HL-60/S4 treated with phorbol 12-myristate 13-acetate at 8.2 ng/mL for 4 days and 3 days (cell line): ENCODE data around the gene ZNF143.
"Not testable (repeated sequence)": the region's sequence is repeated elsewhere in the genome, so short reads cannot be mapped to it uniquely, and the experiment has no call there.

Experiments
- in situ Hi-C: fragments of 300-500 bp; cut with MboI; formaldehyde crosslinking; loops from 2 replicates; pipeline ENCODE4 v1.15.0; 2022; ENCODE audit warnings: low sequenced_read_pairs

The ZNF143 gene

GRCh38 chr11:9533736-9534473, 73.1 kb downstream of the ZNF143 start:
- in situ Hi-C loops: no loop called here

- in situ Hi-C loops: no loop called here
These were observed 74.5 kb downstream of the ZNF143 start for GRCh38 chr11:9535189-9535781.

GRCh38 chr11:9538548-9538947, 77.7 kb downstream of the ZNF143 start:
- in situ Hi-C loops: no loop called here

- in situ Hi-C loops: not testable (repeated sequence)
These were observed 88.4 kb downstream of the ZNF143 start for GRCh38 chr11:9549216-9549615.

GRCh38 chr11:9550191-9550628, 89.4 kb downstream of the ZNF143 start:
- in situ Hi-C loops: no loop called here

GRCh38 chr11:9561279-9561982, 100.6 kb downstream of the ZNF143 start:
- in situ Hi-C loops: no loop called here

GRCh38 chr11:9562716-9563115, 101.9 kb downstream of the ZNF143 start:
- in situ Hi-C loops: no loop called here

- in situ Hi-C loops: no loop called here
These were observed 102.5 kb downstream of the ZNF143 start for GRCh38 chr11:9563196-9563730.

- in situ Hi-C loops: no loop called here
These were observed 105.2 kb downstream of the ZNF143 start for GRCh38 chr11:9565822-9566560.

- in situ Hi-C loops: no loop called here
These were observed 105.8 kb downstream of the ZNF143 start for GRCh38 chr11:9566561-9567063.

GRCh38 chr11:9567401-9567800, 106.6 kb downstream of the ZNF143 start:
- in situ Hi-C loops: no loop called here

- in situ Hi-C loops: no loop called here
These were observed 107.5 kb downstream of the ZNF143 start for GRCh38 chr11:9568161-9568853.

GRCh38 chr11:9568854-9569587, 108.2 kb downstream of the ZNF143 start:
- in situ Hi-C loops: no loop called here

GRCh38 chr11:9569588-9570164, 108.9 kb downstream of the ZNF143 start:
- in situ Hi-C loops: no loop called here

GRCh38 chr11:9570313-9571025, 109.7 kb downstream of the ZNF143 start:
- in situ Hi-C loops: no loop called here

GRCh38 chr11:9571071-9571762, 110.4 kb downstream of the ZNF143 start:
- in situ Hi-C loops: no loop called here

- in situ Hi-C loops: no loop called here
These were observed 110.9 kb downstream of the ZNF143 start for GRCh38 chr11:9571763-9572115.
